Sigmoid colon (tissue), 4 donors: ENCODE measurements around the gene ETHE1.

Experiments
- EP300 ChIP-seq, 4 donors: sonication (generic); formaldehyde crosslinking; IDR thresholded peaks; one replicate each; pipeline ENCODE4 v1.6.1; 2017; ENCODE audit warnings: antibody characterized with exemption in 4 of 4
- POLR2A ChIP-seq, 2 donors: fragments of 450-650 bp; IDR thresholded peaks; one replicate each; pipeline ENCODE4 v1.6.1; 2016; ENCODE audit warnings: antibody characterized with exemption in 2 of 2, mild to moderate bottlenecking in 2 of 2, moderate library complexity in 2 of 2
- TF ChIP-seq, protein P1 (sequence below), 4 experiments: fragments of 450-650 bp in 3 of 4; fragments of 200-600 bp in 1 of 4; IDR thresholded peaks; one replicate each; pipeline ENCODE4 v1.5.1; 2016 to 2019; ENCODE audit warnings: antibody characterized with exemption in 4 of 4, mild to moderate bottlenecking in 3 of 4, moderate library complexity in 2 of 4

DNA sequence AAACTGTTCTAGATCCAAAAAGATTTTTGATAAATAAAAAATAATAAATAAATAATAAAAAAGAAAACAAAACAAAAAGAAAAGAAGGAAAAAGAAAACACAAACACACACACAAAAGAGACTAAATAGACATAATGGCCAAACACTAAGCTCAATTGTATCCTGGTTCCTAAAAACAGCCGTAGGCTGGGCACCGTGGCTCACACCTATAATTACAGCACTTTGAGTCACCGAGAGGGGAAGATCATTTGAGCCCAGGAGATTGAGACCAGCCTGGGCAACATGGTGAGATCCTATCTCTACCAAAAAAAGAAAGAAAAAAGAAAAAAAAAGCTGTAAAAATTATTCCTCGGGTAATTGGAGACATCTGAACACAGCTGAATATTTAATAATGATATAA is 8.9 kb downstream of the ETHE1 start:
- no peak for TF ChIP-seq EP300 (IDR thresholded peaks at IDR 0.05)
- TF ChIP-seq, protein P1, sequence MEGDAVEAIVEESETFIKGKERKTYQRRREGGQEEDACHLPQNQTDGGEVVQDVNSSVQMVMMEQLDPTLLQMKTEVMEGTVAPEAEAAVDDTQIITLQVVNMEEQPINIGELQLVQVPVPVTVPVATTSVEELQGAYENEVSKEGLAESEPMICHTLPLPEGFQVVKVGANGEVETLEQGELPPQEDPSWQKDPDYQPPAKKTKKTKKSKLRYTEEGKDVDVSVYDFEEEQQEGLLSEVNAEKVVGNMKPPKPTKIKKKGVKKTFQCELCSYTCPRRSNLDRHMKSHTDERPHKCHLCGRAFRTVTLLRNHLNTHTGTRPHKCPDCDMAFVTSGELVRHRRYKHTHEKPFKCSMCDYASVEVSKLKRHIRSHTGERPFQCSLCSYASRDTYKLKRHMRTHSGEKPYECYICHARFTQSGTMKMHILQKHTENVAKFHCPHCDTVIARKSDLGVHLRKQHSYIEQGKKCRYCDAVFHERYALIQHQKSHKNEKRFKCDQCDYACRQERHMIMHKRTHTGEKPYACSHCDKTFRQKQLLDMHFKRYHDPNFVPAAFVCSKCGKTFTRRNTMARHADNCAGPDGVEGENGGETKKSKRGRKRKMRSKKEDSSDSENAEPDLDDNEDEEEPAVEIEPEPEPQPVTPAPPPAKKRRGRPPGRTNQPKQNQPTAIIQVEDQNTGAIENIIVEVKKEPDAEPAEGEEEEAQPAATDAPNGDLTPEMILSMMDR (IDR thresholded peaks at IDR 0.05): no peak
- no peak for TF ChIP-seq POLR2A (IDR thresholded peaks at IDR 0.05)
